HL-60/S4 treated with retinoic acid at 250 ng/mL for 4 days and 3 days (cell line): ENCODE results near the gene RAB27A.

ENCODE experiments used
- in situ Hi-C: fragments of 300-500 bp; cut with MboI; formaldehyde crosslinking; loops from 2 replicates; pipeline ENCODE4 v1.7.0; 2022; ENCODE audit warnings: low sequenced_read_pairs

RAB27A gene

GRCh38 chr15:55282284-55282833, 7.3 kb downstream of the RAB27A start:
- in situ Hi-C loops: loop anchor here (10.0 kb wide), 1 partner anchor 68 kb away; no protein-coding TSS in a partner anchor

DNA sequence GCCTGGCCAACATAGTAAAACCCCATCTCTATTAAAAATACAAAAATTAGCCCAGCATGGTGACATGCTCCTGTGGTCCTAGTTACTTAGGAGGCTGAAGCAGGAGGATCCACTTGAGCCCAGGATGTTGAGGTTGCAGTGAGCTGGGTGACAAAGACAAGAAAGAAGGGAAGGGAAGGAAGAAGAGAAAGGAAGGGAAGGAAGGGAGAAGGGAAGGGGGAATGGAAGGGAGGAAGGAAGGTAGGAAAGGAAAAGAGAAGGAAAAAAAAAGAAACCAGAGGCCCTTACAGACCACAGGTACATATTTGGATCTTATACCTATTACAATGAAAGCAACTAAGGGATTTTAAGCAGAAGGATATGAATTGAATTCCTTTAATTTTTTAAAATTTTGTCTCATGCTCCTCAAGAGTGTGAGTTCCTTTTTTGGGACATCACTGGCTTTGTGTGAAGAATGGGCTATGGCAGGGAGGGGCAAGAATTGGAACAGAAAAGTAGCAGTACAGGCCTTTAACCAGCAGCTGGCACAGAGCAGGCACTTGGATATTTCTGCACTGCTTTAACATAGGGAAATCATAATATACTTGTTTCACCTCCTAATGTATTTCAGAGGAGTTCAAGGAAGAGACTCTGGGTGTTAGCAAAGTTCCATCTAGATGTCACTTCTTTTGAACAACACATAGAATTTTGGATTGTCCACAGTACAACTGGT, 7.9 kb downstream of the RAB27A start:
- in situ Hi-C loops: loop anchor here (10.0 kb wide), 1 partner anchor 67 kb away; no protein-coding TSS in a partner anchor

- in situ Hi-C loops: loop anchor here (10.0 kb wide), 1 partner anchor 66 kb away; no protein-coding TSS in a partner anchor
These were observed 9.0 kb downstream of the RAB27A start for GRCh38 chr15:55280589-55280988.

GRCh38 chr15:55279746-55280351, 9.8 kb downstream of the RAB27A start:
- in situ Hi-C loops: loop anchor here (10.0 kb wide), 1 partner anchor 65 kb away; no protein-coding TSS in a partner anchor

GRCh38 chr15:55279100-55279745, 10.4 kb downstream of the RAB27A start:
- in situ Hi-C loops: no loop called here

GRCh38 chr15:55277715-55278114, 11.9 kb downstream of the RAB27A start:
- in situ Hi-C loops: no loop called here

DNA sequence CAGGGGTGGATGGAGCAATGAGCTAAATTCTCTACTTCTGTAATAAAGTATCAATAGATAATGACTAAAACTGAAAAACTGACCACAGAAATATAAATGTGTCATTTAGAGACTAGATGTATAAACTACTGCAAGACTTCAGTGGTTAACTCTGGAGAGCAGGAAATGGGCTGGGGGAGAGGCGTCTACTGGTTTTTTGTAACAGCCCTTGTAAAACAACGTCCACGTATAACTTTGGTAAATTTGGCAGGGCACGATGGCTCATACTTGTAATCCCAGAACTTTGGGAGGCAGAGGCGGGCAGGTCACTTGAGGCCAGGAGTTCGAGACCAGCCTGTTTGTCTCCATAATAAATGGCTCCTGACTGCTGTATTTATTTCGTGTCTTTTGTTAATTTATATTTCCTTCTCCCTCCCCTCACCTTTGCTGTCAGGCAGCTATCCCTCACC, 12.5 kb downstream of the RAB27A start:
- in situ Hi-C loops: no loop called here

- in situ Hi-C loops: no loop called here
These were observed 13.3 kb downstream of the RAB27A start for GRCh38 chr15:55276324-55276723.

- in situ Hi-C loops: no loop called here
These were observed 19.3 kb downstream of the RAB27A start for GRCh38 chr15:55270291-55270690.

DNA sequence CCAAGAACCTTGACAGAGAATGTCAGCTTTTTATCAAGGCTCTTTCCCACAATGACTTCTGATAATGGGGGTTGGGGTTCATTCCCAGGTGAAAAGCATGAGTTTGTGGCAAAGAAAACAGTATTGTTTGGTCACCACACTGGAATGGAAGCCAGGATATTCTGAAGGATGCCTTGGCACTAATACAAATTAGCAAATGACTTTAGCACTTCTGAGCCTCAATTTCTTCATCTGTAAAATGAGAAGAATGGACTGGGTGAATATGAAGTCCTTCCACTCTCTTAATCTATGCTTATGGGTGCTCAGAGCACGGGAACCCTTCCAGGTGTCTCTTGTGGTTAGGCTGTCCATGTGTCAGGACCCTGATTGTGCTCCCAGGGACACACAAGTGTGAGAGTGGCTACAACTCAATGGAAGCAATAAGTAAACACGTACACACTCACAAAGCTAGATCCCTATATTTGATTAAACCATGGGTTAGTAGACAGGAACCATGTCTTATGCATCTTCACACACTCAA, 21.4 kb downstream of the RAB27A start:
- in situ Hi-C loops: no loop called here

DNA sequence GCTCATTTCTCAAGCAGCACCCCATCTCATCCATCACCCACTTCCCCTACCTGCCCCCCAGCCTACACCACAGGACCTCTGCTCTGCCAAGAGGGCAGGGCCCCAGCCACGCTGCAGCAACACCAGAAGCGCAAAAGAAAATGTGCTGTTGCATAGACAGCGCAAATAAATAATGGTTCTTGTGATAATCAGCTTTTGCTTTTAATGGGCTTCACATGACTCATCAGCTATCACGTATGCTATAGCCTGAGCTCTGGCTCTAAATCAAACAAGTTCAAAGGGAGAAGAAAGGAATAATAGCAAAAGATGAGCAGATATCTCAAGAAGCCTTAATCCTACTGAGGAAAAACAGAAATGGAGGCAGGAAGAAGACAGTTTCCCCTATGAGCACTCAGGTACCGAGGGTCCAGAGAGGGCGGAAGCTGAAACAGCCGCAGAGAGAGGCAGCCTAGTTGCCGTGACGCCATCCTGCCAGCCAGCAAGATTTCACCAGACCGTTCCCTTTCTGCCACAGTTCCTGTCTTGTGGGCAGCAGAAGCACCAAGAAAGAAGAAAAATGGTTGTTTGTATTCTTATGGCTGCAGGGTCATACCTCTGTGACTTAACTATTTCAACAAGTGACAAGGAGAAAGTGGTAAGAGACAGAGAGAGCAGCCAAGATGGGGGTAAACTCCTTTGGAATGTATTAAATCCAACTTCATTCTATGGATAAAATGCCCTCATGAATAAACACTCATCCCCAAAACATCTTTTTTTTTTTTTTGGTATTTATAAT, 22.0 kb downstream of the RAB27A start:
- in situ Hi-C loops: no loop called here

DNA sequence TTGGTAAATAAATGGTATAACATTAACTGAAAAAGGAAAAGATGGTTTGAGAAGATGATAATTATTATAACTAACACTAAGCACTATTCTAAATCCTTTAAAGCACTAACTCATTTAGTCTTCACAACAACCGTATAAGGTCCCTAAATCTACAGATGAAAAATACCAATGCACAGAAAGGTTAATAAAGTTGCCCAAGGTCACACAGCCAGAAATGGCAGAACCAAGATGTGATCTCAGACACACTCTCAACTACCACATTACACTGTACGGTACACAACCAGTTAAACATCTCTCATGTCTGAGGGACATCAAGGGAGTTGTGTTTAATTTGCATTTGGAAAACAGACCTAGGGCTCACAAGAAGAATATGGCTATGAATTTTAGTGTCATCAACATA, 23.1 kb downstream of the RAB27A start:
- in situ Hi-C loops: no loop called here

GRCh38 chr15:55260562-55261131, 29.0 kb downstream of the RAB27A start:
- in situ Hi-C loops: no loop called here

DNA sequence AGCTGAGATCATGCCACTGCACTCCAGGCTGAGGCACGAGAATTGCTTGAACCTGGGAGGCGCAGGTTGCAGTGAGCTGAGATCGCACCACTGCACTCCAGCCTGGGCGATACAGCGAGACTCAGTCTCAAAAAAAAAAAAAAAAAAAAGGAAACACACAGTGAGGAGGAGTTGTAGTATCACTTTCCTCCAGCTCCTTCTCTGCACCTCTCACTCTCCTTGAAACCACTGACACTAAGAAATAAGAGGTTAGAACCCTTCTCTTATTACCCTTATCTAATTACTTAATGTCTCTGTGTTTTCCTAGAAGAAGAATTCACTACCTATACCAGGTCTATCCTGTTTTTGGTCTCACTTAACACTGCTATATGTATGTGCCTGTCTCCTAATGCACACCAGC, 31.7 kb downstream of the RAB27A start:
- in situ Hi-C loops: no loop called here

DNA sequence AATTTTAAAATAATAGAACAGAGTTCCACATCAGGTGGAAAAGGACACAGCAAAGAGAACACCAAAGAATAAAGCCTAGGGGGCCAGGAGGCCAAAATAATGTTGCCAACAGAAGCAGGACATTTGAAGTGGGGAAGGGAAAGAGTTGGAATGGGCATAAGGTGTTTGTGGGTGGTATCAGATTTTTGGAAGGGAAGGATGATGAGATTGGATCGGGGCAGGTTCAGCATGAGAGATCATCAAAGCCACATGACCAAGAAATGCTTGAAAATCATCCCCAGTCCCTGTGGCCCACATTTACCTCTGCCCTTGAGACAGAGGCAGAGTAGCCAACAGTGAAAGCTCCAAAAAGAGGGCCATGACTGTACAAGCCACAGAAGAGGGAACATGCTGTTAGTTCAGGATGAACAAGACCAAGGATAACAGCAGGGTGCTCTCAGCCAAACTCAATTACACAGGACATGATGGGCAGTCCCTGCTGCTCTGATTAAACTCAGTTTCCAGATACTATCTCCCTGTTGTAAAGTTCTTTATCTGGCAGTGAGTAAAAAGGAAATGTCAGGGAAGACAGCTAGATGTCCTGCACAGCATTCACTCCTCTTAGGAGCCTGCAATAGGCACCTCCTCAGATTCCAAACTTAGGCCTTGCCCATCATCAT, 32.5 kb downstream of the RAB27A start:
- in situ Hi-C loops: no loop called here

DNA sequence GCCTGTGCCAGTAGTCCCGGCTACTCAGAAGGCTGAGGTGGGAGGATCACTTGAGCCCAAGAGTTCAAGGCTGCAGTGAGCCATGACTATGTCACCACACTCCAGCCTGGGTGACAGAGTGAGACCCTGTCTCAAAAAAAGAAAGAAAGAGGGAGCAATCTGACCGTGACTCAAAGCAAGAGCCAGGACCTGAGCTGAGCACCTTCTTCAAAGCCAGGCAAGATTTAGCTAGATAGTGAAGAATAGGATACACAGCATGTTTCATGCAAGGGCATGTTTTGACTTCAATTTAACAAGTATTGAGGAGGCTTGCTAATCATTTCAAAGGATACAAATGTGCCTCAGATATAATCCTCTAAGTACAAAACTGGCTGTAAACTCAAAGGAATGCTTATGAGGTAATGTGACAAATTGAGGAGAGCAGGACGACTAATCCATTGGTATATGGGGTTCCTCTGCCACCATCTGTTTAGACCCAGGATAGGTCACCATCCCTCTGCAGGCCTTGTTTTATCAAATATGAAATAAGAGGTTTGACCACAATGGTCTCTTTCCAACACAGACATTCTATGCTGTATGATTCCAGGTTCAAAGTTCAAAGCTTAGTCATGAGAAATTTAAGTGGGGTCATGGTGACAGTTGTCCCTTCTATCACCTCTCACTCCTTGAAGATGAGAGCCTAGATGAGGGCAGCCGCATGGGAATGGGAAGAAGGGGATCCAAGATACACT, 33.2 kb downstream of the RAB27A start:
- in situ Hi-C loops: no loop called here

GRCh38 chr15:55255714-55256113, 33.9 kb downstream of the RAB27A start:
- in situ Hi-C loops: no loop called here

GRCh38 chr15:55254916-55255679, 34.5 kb downstream of the RAB27A start:
- in situ Hi-C loops: no loop called here
